Omental fat pad (tissue), 4 donors: Measurements from ENCODE around the gene WRAP73. TPM values are rescaled to one million over a fixed set of nuclear protein-coding genes. Genes with fewer than 3 reads are reported as not detected.

Experiments
- ATAC-seq: fragments of 150-250 bp; one replicate; pipeline ENCODE4 v1.9.1; 2016; ENCODE audit warnings: mild to moderate bottlenecking, moderate library complexity; ENCODE audit not compliant: low FRiP score
- DNase-seq: peaks from one replicate; pipeline ENCODE4 v3.0.0-alpha.2; 2019; ENCODE audit warnings: low spot score
- total RNA-seq, 4 donors: library from RNA; depleted of rRNA; stranded (reverse); fragments of >200 nt; gene quantifications; one replicate each; pipeline ENCODE4 v1.1.0, GENCODE V29; 2016
- TF ChIP-seq, protein P1 (sequence below), 3 donors: fragments of 450-650 bp; IDR thresholded peaks; one replicate each; pipeline ENCODE4 v1.5.1; 2016 to 2017; ENCODE audit warnings: antibody characterized with exemption in 3 of 3, mild to moderate bottlenecking in 3 of 3, moderate library complexity in 2 of 3

WRAP73 gene
- total RNA-seq, 4 donors from 2014 or later = 10.4 to 31.2 (median 15.5) TPM

DNA sequence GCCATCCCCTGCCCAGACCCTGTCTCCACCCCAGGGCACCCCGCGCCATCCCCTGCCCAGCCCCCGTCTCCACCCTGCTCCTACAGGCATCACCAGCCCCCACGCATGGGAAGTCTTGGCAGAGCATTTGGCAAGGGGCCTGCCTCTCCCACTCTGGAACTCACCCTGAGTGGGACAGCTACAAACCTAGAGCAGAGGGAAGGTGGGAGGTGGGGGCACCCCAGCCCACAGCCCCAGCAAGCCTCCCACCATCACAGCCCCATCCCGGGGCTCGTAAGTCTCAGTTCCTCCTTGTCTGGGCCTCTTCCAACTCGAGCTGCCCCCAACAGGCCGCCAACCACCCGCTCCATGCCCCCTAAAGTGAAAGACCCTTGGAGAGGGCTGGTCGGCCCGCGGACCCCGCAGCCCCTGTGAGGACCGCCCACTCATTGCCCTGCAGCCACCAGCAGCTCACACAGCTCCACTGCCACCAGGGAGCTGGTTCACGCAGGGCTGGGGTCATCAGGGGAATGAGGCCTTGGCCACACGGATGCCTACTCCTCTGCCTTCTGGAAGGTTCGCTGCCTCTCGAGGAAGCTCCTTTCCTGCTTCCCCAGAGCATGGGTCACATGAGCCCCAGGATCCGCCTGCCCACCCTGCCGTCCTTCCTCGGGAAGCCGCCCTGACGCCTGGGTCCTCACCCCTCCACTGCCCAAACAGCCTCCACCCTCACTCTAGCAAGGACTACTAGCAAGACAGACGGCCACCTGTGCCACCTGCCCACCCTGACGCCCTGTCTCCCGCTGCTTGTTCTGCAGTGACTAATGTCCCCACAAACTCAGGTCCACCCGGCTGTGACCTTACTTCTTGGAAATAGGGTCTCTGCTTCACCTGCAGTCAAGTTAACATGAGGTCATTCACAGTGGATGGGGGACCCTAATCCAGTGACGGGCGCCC is 53.0 kb downstream of the WRAP73 start:
- TF ChIP-seq, protein P1, sequence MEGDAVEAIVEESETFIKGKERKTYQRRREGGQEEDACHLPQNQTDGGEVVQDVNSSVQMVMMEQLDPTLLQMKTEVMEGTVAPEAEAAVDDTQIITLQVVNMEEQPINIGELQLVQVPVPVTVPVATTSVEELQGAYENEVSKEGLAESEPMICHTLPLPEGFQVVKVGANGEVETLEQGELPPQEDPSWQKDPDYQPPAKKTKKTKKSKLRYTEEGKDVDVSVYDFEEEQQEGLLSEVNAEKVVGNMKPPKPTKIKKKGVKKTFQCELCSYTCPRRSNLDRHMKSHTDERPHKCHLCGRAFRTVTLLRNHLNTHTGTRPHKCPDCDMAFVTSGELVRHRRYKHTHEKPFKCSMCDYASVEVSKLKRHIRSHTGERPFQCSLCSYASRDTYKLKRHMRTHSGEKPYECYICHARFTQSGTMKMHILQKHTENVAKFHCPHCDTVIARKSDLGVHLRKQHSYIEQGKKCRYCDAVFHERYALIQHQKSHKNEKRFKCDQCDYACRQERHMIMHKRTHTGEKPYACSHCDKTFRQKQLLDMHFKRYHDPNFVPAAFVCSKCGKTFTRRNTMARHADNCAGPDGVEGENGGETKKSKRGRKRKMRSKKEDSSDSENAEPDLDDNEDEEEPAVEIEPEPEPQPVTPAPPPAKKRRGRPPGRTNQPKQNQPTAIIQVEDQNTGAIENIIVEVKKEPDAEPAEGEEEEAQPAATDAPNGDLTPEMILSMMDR (IDR thresholded peaks at IDR 0.05) = no peak
- ATAC-seq (no peak), DNase-seq (no peak)

DNA sequence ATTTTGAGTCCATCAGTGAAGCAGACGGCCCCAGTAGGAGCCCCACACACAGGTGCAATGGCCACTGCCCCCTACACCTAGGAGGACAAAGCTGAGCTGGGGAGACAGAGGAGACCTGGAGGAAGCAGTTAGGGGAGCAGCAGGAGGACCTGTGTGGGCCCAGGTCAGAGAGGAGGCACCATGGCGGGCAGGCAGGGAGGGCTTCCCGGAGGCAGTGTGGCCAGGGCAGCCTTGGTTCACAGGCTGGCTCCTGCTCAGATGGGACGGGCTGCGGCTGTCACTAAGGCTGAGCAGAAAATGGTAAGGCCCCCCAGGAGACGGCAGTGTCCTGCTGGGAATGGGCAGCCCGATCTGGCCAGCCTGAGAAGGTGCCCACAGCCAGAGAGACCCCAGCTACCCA is 54.0 kb downstream of the WRAP73 start:
- no peak for ATAC-seq
- no peak for DNase-seq
- TF ChIP-seq, protein P1 (IDR thresholded peaks at IDR 0.05) = no peak

DNA sequence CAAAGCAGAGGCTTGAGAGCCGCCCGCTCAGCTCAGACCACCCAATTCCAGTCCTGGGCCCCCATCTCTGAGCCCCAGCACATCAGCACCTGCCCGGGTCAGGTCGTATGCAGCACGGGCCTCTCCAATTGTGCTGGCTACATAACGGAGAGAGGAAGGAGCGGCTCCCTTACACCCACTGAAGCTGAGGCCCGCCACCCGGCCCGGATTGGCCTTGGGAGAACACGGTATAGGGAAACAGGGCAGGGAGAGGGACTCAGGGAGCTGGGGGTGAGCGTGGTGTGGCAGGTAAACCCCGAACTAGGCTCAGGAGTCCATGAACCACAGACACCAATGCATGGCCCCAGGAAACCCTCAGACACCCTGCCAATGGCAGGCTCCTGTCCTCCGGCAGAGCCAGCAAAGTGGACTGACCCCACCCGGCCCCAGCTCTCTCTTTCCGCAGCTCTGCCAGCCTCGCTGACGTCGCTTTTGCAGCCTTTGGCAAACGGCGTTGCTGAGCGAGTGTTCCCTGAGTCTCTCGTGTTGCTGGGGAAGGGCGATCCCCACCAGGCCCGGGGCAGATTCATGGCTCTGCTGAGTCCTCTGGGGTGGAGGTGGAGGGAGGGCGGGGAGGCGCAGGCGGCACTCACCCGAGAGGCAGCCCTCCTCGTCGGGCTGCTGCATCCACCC is 55.1 kb downstream of the WRAP73 start:
- ATAC-seq (no peak), DNase-seq (no peak)
- TF ChIP-seq, protein P1 (IDR thresholded peaks at IDR 0.05) = no peak

DNA sequence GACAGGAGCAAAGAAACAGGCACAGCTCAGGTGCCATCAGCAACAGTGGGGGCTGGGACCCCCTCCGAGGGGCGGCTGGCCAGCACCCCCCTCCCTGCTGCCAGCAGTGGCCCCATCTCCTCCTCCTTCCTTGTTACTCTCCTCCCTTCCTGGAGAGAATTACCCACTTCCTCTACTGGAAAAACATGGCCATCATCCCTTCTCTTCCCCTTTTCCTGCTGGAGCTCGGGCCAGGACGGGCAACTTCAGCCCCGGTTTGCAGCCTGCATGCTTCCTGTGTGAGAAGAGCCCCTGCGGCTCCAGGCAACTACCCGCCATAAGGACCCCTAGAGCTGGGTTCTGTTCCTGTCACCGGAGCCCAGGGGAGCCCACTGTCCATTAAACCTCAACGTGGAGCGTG is 56.2 kb downstream of the WRAP73 start:
- ATAC-seq (no peak), DNase-seq (no peak)
- TF ChIP-seq, protein P1 (IDR thresholded peaks at IDR 0.05) = no peak

DNA sequence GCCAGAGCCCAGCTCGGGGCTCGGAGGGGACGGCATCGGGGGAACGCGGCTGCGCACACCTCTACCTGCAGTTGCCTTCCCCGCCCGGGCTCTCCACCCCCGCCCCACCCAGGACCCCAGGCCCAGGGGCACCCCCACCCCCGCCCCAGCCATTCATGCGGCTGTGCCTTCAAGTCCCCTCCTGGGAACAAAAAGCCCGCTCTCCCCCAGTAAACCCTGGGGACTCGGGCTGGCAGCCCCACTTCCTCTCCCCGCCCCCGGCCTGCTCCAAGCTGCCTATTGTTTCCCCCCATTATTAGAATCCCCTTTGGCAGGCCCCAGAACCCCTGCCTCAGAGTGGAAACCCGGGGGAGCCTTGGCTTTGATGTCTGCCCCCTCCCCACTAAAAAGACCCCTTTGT is 56.6 kb downstream of the WRAP73 start:
- TF ChIP-seq, protein P1 (IDR thresholded peaks at IDR 0.05) = no peak
- no peak for DNase-seq
- no peak for ATAC-seq

DNA sequence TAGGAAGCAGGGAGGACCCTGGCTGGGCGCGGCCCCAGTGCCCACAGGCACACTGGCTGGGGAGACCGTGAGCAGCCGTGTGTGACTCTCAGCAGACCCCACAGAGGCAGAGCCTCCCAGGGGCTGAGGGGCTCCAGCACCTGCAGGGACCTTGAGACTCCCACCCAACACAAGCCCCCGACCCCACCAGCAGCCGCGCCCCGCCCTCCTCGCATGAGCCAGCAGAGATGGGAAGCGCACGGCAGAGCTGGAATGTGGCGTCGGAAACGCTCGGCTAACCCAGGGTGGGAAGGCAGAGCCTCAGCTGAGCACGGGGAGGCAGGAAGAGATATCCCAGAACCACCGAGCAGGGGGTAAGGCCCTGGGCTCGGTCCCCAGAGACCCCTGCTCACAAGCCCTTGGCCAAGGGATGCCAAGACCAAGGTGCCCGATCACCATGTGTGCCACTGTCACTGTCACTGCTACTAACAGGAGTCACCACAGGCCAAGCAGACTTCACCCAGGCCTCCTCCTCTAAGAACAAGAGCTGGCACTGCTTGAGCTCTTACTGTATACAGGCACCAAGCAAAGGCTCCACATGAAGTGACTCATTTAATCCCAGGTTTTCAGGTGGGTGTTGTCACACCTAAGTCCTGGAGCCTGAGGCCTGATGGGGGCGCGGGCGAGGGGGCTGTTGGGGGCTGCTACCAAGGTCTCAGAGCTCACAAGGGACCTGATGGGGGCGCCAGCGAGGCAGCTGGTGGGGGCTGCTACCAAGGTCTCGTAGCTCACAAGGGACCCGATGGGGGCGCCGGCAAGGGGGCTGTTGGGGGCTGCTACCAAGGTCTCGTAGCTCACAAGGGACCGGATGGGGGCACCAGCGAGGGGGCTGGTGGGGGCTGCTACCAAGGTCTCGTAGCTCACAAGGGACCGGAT is 58.7 kb downstream of the WRAP73 start:
- ATAC-seq = no peak
- no peak for DNase-seq
- TF ChIP-seq, protein P1 (IDR thresholded peaks at IDR 0.05) = no peak
